ENCODE data around the gene PAXX. TPM values are rescaled to one million over a fixed set of nuclear protein-coding genes. Genes with fewer than 3 reads are reported as not detected.

The PAXX gene
- total RNA-seq, 1 experiment from 2014 or later = 89.0 TPM

DNA sequence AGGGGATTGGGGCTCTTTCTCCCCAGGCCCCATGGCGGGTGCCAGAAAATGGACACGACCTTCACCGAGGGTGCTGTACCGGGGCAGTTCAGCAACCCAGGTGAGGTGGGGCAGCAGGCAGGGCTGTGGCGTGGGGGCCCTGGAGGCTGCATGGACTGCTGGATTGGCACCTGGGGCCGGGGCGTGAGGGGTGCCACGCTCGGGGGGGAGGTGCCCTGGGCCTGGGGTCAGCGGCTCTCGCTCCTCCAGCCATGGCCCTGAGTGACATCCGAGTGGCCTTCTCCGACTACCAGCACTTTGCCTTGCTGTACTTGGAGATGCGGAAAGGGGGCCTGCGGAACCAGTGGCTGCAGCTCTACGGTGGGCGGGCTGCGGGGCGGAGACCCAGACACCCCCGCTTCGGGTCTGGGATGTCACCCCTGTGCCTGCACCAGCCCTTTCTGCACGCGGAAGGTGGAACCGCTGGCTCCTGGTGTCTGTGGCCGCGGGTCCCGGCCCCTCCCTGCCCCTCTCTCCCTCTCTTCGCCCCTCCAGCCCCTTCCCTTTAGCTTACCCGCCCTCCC is 7.7 kb upstream of the PAXX start:
- Histone ChIP-seq H3K9me2 (ENCODE audit: insufficient read depth) (no peaks in the 10 kb centered on the region), H3K79me2 (ENCODE audit: insufficient read depth, low read length) (no peaks in the 10 kb centered on the region), H3K27me3 (ENCODE audit: insufficient read depth, low read length) (no peaks in the 10 kb centered on the region), H3K36me3 (ENCODE audit: control insufficient read depth in 1 of 2, insufficient read depth in 2 of 2, low read length in 2 of 2) (no peaks in the 10 kb centered on the region), H3K9ac (ENCODE audit: low read length) (no peak overlapping the region), H3K4me3 (replicated peaks in 1 of 2; ENCODE audit: low read depth in 1 of 2, low read length in 2 of 2) (no peak overlapping the region), H2AFZ (ENCODE audit: low read depth, low read length, poor library complexity, severe bottlenecking) (no peak overlapping the region), H4K20me1 (ENCODE audit: insufficient read depth) (no peaks in the 10 kb centered on the region), H3K4me2 (ENCODE audit: low read length) (no peak overlapping the region), H3K4me1 (ENCODE audit: control insufficient read depth in 1 of 2, insufficient read depth in 2 of 2, low read length in 2 of 2) (no peaks in the 10 kb centered on the region), H3K9me3 (ENCODE audit: control insufficient read depth in 1 of 2, insufficient read depth in 1 of 2, low read depth in 1 of 2, low read length in 2 of 2) (no peaks in the 10 kb centered on the region), H3K27ac (ENCODE audit: low read depth, low read length) (no peak overlapping the region)
- DNase-seq (ENCODE audit: low read depth, low spot score) = no peak
- TF ChIP-seq CEBPB (IDR thresholded peaks at IDR 0.05; ENCODE audit: low read depth) = no peak
- TF ChIP-seq, protein P1, sequence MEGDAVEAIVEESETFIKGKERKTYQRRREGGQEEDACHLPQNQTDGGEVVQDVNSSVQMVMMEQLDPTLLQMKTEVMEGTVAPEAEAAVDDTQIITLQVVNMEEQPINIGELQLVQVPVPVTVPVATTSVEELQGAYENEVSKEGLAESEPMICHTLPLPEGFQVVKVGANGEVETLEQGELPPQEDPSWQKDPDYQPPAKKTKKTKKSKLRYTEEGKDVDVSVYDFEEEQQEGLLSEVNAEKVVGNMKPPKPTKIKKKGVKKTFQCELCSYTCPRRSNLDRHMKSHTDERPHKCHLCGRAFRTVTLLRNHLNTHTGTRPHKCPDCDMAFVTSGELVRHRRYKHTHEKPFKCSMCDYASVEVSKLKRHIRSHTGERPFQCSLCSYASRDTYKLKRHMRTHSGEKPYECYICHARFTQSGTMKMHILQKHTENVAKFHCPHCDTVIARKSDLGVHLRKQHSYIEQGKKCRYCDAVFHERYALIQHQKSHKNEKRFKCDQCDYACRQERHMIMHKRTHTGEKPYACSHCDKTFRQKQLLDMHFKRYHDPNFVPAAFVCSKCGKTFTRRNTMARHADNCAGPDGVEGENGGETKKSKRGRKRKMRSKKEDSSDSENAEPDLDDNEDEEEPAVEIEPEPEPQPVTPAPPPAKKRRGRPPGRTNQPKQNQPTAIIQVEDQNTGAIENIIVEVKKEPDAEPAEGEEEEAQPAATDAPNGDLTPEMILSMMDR (IDR thresholded peaks at IDR 0.05 in 2 of 3, conservative IDR thresholded peaks at IDR 0.05 in 1 of 3; ENCODE audit: borderline replicate concordance in 1 of 3, insufficient read depth in 1 of 3, low read depth in 2 of 3, low read length in 2 of 3) = no peak
- TF ChIP-seq ELF1 (IDR thresholded peaks at IDR 0.05; ENCODE audit: borderline replicate concordance, low read depth) = no peak
- TF ChIP-seq POLR2AphosphoS5 (IDR thresholded peaks at IDR 0.05; ENCODE audit: low read depth, low read length) = no peak
- TF ChIP-seq EZH2 (IDR thresholded peaks at IDR 0.05) = no peak
- TF ChIP-seq, protein P2, sequence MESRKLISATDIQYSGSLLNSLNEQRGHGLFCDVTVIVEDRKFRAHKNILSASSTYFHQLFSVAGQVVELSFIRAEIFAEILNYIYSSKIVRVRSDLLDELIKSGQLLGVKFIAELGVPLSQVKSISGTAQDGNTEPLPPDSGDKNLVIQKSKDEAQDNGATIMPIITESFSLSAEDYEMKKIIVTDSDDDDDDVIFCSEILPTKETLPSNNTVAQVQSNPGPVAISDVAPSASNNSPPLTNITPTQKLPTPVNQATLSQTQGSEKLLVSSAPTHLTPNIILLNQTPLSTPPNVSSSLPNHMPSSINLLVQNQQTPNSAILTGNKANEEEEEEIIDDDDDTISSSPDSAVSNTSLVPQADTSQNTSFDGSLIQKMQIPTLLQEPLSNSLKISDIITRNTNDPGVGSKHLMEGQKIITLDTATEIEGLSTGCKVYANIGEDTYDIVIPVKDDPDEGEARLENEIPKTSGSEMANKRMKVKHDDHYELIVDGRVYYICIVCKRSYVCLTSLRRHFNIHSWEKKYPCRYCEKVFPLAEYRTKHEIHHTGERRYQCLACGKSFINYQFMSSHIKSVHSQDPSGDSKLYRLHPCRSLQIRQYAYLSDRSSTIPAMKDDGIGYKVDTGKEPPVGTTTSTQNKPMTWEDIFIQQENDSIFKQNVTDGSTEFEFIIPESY (IDR thresholded peaks at IDR 0.05; ENCODE audit: extremely low read depth, insufficient replicate concordance, low read length) = no peak
- no peak for TF ChIP-seq JUND (IDR thresholded peaks at IDR 0.05)
- TF ChIP-seq SIN3A (IDR thresholded peaks at IDR 0.05; ENCODE audit: low read depth) = no peak
- no peak for TF ChIP-seq EZH2phosphoT487 (IDR thresholded peaks at IDR 0.05; ENCODE audit: borderline replicate concordance)
- TF ChIP-seq, protein P3, sequence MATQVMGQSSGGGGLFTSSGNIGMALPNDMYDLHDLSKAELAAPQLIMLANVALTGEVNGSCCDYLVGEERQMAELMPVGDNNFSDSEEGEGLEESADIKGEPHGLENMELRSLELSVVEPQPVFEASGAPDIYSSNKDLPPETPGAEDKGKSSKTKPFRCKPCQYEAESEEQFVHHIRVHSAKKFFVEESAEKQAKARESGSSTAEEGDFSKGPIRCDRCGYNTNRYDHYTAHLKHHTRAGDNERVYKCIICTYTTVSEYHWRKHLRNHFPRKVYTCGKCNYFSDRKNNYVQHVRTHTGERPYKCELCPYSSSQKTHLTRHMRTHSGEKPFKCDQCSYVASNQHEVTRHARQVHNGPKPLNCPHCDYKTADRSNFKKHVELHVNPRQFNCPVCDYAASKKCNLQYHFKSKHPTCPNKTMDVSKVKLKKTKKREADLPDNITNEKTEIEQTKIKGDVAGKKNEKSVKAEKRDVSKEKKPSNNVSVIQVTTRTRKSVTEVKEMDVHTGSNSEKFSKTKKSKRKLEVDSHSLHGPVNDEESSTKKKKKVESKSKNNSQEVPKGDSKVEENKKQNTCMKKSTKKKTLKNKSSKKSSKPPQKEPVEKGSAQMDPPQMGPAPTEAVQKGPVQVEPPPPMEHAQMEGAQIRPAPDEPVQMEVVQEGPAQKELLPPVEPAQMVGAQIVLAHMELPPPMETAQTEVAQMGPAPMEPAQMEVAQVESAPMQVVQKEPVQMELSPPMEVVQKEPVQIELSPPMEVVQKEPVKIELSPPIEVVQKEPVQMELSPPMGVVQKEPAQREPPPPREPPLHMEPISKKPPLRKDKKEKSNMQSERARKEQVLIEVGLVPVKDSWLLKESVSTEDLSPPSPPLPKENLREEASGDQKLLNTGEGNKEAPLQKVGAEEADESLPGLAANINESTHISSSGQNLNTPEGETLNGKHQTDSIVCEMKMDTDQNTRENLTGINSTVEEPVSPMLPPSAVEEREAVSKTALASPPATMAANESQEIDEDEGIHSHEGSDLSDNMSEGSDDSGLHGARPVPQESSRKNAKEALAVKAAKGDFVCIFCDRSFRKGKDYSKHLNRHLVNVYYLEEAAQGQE (IDR thresholded peaks at IDR 0.05; ENCODE audit: low read depth) = no peak
- TF ChIP-seq FOSL1 (IDR thresholded peaks at IDR 0.05; ENCODE audit: low read depth) = no peak
- TF ChIP-seq ZNF274 (IDR thresholded peaks at IDR 0.05; ENCODE audit: low read depth, low read length) = no peak
- CTCF ChIA-PET = no interaction called here
- no peak for ATAC-seq
- POLR2A ChIA-PET = no interaction called here
- no TSS peak for BruUV-seq (replicated peaks)
- intact Hi-C loops (cut with micrococcal nuclease) = no loop called here
- RAD21 ChIA-PET (ENCODE audit: low non-redundant PET in 1 of 2, low total read pairs in 2 of 2, uncharacterized antibody in 2 of 2, unreplicated experiment in 2 of 2) = no interaction called here

Data from HCT116 (cell line).